Stimulated activated CD4-positive, alpha-beta T cell treated with anti-CD3 and anti-CD28 coated beads, Interleukin-1b, Interleukin-23, amount 100 ng/mL, for 24 hours (primary cell): ENCODE data around the gene BCL2L15.
"Not testable (repeated sequence)": the region's sequence is repeated elsewhere in the genome, so short reads cannot be mapped to it uniquely, and the experiment has no call there.

Experiments used
- DNase-seq, 4 experiments: peaks; one replicate each; pipeline ENCODE4 v3.0.0-alpha.2; 2020; ENCODE audit warnings: low read depth in 4 of 4, low spot score in 1 of 4

Gene BCL2L15

GRCh38 chr1:113872219-113872935 is 15.0 kb downstream of the BCL2L15 start:
- DNase-seq: no peak

DNA sequence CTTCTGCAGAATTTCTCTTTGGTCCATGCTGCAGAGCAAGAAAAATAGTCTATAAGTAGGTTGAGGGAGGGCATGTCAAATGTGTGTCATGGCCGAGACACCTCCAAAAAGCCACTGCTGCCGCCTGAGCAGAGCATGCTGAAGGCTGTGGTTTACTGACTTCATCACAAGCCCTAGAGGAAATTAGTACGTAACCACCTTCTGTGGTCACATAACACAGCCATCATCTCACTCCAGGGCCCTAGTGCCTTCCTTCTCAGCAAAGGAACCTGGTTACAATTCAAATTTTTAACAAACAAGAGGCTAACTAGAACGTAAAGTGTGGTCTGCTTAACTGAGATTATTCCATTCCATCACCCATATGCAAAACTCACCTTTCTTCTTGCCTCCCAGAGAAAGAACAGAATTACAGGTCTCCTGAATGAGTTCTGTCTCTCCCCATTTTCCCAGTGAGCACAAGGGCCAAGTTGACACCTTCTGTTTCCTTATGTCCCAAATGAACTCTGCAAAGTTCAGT is 15.7 kb downstream of the BCL2L15 start, which contains the start of gene PTPN22:
TSS of gene PTPN22 (minus strand) at position 116 of the 517 bp plus-strand sequence.
- DNase-seq: peak; percentile 44 to 60 (median 54)

GRCh38 chr1:113870778-113871177 is 16.6 kb downstream of the BCL2L15 start:
- no peak for DNase-seq

- DNase-seq: no peak
Observed at GRCh38 chr1:113868387-113869083, 18.8 kb downstream of the BCL2L15 start.

GRCh38 chr1:113861641-113862040 is 25.7 kb downstream of the BCL2L15 start:
- DNase-seq: no peak

DNA sequence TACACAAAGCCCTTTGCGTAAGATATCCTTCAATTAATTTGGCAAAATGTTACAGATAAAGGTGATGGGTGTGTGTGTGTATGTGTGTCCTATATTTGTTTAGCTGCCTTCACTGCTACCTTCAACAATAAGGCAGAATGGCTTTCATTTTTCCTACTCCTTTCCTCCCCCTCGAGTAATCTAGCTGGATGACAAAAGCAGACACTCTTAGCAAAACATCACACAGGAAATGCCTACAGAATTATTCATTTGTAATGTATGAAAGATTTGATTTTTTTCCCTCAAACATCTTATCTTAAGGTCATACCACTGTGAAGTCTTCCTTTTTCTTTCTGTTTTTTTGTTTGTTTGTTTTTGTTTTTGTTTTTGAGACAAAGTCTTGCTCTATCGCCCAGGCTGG is 26.5 kb downstream of the BCL2L15 start:
- DNase-seq: no peak

DNA sequence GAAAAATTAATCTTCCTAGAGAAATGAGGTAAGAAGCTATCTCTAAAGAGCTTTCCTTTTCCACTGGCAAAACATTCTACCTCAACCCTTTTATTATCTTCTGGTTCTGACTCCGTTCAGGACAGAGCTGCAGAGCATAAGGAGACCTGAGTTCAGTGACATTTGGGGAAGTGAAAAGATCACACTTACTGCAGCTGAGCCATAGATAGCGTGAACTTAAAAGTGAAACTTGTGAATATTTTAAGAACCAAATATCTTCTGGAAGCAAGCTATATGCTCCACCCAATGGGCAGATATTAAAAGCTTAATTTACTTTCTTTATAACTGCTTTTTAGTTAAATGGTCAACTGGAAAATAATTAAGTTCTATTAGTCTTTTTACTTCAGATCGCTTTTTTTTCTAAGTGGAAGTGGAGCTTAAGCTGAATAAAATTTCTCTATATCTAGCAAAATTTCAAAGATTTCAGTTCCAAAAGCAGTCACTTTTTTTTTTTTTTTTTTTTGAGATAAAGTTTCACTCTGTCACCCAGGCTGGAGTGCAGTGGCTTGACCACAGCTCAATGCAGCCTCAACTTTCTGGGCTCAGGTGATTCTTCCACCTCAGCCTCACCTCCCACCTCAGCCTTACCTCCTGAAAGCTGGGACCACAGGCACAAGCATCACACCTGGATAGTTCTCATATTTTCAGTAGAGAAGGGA is 27.8 kb downstream of the BCL2L15 start:
- DNase-seq: no peak

DNA sequence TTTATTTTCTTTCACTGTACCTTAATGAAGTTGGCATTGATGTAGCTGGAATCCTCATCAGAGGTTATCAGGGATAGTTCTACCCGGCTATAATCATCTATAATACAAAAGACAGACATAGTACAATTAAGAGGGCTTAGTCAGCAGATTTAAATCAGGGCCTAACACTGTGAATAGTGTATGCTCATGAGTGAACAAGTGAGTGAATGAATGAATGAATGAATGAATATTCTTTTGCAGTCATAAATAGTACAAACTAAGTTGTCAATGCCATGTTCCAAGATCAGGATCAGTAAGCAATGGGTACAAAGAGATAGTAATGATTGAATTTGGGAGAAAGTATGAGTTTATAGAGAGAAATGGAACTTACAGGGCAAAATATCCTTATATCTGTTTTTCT is 28.4 kb downstream of the BCL2L15 start:
- no peak for DNase-seq

- DNase-seq: no peak
Observed at GRCh38 chr1:113858418-113858817, 29.0 kb downstream of the BCL2L15 start.

DNA sequence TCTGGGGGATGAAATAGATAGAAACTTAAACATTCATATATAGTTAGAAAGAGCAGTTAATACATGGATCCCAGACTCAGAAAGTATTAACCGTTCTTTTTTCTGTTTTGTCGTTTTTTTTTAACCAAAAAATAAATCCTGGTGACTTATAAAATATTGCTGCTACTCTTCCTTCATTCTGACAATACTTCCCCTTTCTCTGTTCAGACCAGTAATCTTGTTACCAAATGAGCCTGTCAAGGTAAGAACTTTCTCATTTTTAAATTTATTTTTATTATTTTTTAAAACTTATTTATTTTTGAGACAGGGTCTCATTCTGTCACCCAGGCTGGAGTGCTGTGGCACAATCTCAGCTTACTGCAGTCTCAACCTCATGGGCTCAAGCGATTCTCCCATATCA is 29.6 kb downstream of the BCL2L15 start:
- no peak for DNase-seq

- DNase-seq: no peak
Observed at GRCh38 chr1:113856401-113856790, 31.0 kb downstream of the BCL2L15 start.

DNA sequence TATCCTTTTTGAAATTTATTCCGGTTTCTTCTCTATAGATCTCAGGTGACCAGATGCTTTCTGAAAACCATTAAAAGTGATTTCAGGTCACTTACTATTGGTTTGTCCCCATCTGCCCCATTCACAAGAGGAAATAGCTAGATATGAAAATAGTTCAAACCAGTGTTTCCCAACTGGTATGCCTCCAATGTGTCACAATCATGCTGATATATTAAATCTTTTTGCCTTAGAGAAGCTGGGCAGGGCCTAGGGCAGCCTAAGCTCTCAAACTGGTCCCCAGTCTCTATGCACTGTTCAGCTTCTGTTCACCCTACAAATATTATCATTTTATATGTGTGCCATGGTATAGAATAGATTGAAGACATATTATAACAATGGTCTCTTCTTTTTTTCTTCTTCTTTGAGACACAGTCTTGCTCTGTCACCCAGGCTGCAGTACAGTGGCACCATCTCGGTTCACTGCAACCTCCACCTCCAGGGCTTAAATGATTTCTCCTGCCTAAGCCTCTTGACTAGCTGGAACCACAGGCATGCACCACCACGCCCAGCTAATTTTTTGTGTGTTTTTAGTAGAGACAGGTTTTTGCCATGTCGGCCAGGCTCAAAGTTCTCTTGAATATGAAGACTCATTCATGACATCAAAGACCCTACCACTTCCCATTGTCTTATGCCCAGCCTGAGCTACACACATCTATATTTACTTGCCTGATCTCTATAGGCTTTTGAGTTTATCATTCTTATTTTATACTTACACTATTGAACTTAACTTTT is 31.6 kb downstream of the BCL2L15 start:
- DNase-seq: no peak

- DNase-seq: no peak
Observed at GRCh38 chr1:113854234-113854633, 33.1 kb downstream of the BCL2L15 start.

DNA sequence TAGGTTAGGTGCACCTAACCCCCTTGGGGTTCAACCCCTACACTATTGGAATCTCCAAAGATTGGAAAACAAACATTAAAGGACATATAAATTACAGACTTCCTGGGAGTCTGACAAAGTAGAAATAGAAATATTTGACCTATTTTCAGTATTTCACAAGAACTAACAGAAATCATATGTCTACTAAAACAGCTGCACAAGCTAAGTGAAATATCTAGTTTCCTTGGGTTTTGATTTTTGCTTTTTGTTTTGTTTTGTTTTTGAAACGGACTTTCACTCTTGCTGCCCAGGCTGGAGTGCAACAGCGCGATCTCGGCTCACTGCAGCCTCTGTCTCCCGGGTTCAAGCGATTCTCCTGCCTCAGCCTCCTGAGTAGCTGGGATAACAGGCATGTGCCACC is 34.7 kb downstream of the BCL2L15 start:
- DNase-seq: not testable (repeated sequence)

DNA sequence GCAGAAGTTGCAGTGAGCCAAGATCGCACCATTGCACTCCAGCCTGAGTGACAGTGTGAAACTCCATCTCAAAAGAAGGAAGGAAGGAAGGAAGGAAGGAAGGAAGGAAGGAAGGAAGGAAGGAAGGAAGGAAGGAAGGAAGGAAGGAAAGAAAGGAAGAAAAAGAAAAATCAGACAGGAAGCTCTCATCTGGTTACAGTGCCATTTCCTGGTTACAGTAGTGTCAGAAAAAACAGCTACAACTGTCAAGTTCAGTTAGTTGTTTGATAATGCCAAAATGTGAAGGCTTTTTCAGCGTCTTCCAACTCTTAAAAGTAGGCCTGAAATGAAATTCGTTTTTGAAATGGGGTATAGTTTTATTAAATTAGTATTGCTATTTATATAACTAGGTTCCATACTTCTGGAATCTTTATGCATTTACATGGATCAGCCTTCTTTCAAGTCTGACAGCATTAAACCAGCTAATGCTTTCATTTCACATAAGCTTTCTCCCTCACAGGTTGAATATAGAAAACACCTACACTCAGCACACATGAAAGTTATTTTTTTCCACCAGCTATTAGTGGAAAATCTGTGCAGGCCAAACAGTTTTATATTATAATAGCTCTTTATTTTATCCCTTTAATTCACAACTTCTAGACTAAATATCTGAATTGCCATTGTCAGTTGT is 37.1 kb downstream of the BCL2L15 start:
- DNase-seq: no peak

DNA sequence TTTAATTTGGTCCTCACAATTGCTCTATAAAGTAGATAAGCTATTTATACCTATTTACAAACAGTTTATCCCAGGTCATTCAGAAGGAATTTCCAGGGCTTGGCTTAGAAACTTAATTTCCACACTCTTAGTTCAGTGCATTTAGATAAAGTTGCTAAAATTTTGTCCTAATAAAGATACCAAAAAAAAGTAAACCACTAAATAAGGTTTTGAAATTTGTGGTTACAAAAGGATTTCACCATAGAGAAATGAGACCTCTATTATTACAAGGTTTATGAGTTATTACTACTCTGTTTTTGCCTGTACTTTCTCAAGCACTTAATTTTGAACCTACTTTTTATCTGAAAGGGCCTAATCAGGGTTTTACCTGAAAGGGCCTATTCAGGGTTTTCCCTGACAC is 38.3 kb downstream of the BCL2L15 start:
- no peak for DNase-seq

DNA sequence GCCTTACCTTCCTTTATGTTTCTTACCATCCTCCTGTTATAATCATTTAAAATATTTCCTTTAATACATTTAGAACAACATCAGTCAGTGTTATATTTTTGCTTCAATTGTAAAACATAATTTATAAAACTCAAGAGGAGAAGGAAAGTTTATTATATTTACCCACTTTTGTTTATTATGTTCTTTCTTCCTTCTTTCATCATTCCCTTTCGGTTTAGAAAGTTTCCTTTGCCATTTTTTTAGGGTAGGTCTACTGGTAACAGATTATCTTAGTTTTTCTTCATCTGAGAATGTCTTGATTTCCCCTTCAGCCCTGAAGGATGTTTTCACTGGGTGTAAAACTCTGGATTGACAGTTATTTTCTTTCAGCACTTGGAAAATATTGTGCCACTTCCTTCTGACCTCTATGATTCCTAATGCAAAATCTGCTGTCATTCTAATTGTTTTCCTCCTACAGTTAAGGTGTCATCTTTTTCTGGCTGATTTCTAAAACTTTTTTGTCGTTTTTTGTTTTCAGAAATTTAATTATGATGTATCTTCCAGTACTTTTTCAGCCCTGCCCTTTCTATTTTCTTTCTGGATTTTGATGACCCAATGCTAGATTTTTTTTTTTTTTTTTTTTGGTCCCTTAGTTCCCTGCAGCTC is 40.9 kb downstream of the BCL2L15 start:
- no peak for DNase-seq

- no peak for DNase-seq
Observed at GRCh38 chr1:113836534-113836933, 50.8 kb downstream of the BCL2L15 start.

DNA sequence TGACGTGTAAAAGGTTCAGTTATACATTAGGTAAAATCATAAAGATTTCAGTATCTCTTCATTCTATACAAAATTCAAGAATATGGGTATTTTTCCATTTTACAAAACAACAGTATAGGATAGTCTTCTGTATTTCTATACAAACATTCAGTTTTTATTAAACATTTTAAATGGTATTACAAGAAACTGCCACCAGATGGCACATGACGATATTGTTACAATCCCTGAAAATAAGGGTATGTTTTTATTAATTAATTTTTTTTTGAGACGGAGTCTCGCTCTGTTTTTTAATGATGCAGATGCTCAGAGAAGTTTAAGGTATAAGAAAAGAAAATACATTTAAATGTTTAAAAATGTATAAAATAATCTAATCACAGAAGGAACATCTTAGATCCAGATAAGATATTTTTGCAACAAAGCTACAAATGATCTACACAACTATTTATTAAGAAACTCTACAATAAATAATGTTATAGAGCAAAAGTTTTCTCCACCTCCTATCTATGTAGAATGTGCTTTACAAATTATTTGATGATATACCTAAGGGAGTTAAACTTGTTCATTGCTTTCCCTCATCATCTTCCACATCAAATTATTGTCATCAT is 51.6 kb downstream of the BCL2L15 start:
- peak in 1 of 4 experiments; percentile 15 for DNase-seq

GRCh38 chr1:113834716-113835115 is 52.7 kb downstream of the BCL2L15 start:
- DNase-seq: no peak
